Measurements from ENCODE around the gene GLYR1.
"Not testable (repeated sequence)": the region's sequence is repeated elsewhere in the genome, so short reads cannot be mapped to it uniquely, and the experiment has no call there.

Gene GLYR1

DNA sequence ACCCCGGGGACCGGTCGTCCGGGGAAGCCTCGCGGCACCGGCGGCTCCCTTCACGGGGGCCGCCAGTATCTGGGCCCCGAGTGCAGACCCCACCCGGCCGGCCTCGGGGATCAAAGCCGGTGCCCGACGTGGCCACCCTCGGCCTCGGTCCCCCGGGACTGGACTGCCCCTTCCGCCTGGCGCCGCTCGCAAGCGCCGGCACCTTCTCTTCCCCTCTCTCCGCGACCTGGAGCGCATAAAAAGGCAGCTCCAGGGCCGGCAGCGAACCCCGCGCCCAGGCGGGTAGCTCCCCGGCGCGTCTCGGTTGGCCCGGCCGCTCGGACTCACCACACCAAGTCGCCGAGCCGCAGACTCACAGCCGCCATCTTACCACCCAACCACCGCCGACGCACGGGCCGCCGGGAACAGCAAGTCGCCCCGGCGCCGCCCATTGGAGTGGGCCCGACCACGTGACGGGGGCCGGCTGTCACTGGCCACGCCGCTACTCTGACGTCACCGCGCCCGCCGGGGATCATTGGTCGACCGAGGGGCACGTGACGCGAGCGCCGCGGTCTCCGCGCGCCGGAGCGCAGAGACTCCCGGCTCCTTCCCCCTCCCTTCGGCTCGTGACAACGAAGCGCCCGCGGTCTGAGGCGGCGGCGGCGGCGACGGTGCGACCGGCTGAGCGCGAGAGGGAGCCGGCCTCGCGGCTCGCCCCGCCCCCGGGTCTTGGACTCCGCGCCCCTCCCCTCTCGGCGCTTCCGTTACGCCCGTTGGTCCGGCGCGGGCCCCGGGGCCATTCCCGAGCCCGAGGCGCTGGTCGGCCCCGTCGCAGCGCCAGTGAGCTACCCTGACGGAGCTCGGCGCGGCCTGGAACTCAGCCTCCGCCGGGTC, at the start of gene GLYR1, which contains the start of gene UBN1:
Gene GLYR1 (minus strand): TSS at position 388 of the 873 bp plus-strand sequence. CDS start 23 bp downstream, at position 365.
Gene UBN1 (plus strand): TSS at position 581 of the 873 bp plus-strand sequence. CDS start 5,437 bp downstream, outside the sequence.
- Histone ChIP-seq H3K27me3 (ENCODE audit: control insufficient read depth in 1 of 2, insufficient read depth in 2 of 2, low read length in 2 of 2) (no peaks in the 10 kb centered on the region), H3K27ac (ENCODE audit: low read depth, low read length) (peak within 1 kb of the TSS; percentile 93), H3K36me3 (ENCODE audit: control insufficient read depth in 1 of 2, insufficient read depth in 2 of 2, low read length in 2 of 2) (peaks cover 4 to 29% of the 10 kb centered on the region in 2 donors), H3K9me3 (ENCODE audit: control insufficient read depth in 1 of 2, low read length in 2 of 2) (no peaks in the 10 kb centered on the region), H3K4me1 (ENCODE audit: control insufficient read depth in 1 of 2, insufficient read depth in 2 of 2, low read length in 2 of 2) (peaks cover 30 to 34% of the 10 kb centered on the region in 2 donors), H3K4me3 (ENCODE audit: low read depth in 1 of 2, low read length in 2 of 2) (peak within 1 kb of the TSS; percentile 85), H3K9ac (ENCODE audit: low read depth in 1 of 2, low read length in 2 of 2) (peak within 1 kb of the TSS; percentile 67 to 81)

DNA sequence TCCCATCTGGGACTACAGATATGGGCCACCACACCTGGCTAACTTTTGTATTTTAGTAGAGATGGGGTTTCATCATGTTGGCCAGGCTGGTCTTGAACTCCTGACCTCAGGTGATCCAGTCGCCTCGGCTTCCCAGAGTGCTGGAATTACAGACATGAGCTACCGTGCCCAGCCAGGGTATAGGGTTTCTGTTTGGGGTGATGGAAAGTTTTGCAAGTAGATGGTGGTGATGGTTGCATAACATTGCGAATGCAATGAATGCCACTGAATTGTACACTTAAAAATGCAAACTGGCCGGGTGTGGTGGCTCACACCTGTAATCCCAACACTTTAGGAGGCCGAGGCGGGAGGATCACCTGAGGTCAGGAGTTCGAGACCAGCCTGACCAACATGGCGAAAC, 49.7 kb upstream of the GLYR1 start:
- not testable (repeated sequence) for H3K9me3 ChIP-seq (ENCODE audit: control insufficient read depth in 1 of 2, low read length in 2 of 2); H3K4me3 ChIP-seq (ENCODE audit: low read depth in 1 of 2, low read length in 2 of 2); H3K27me3 ChIP-seq (ENCODE audit: control insufficient read depth in 1 of 2, insufficient read depth in 2 of 2, low read length in 2 of 2); H3K4me1 ChIP-seq (ENCODE audit: control insufficient read depth in 1 of 2, insufficient read depth in 2 of 2, low read length in 2 of 2); H3K27ac ChIP-seq (ENCODE audit: low read depth, low read length); H3K9ac ChIP-seq (ENCODE audit: low read depth in 1 of 2, low read length in 2 of 2)
- peaks cover 4 to 20% of the 10 kb centered on the region in 2 donors for H3K36me3 ChIP-seq (ENCODE audit: control insufficient read depth in 1 of 2, insufficient read depth in 2 of 2, low read length in 2 of 2)

DNA sequence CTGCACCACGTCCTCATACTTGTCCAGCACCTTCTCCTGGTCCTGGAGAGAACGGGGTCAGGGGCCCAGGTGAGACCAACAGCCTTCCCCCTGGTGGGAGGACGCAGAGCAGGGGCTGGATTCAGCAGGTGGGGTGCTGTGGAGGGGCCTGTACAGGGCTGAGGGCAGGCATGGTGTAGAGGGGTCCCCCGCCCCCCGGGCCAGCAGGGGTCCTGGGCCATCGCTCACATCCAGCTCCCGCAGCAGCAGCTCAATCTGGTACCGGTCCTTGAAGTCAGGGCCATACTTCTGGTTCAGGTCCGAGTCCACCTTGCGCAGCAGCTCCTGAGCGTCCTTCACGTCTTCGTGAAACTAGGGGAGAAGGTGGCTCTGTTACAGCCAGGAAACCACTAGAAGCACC, 48.3 kb upstream of the GLYR1 start:
- no peaks in the 10 kb centered on the region for H3K27me3 ChIP-seq (ENCODE audit: control insufficient read depth in 1 of 2, insufficient read depth in 2 of 2, low read length in 2 of 2)
- no peaks in the 10 kb centered on the region for H3K4me1 ChIP-seq (ENCODE audit: control insufficient read depth in 1 of 2, insufficient read depth in 2 of 2, low read length in 2 of 2)
- H3K36me3 ChIP-seq (ENCODE audit: control insufficient read depth in 1 of 2, insufficient read depth in 2 of 2, low read length in 2 of 2): peaks cover 4 to 27% of the 10 kb centered on the region in 2 donors
- H3K9ac ChIP-seq (ENCODE audit: low read depth in 1 of 2, low read length in 2 of 2): no peak overlapping the region
- H3K27ac ChIP-seq (ENCODE audit: low read depth, low read length): no peak overlapping the region
- no peak overlapping the region for H3K4me3 ChIP-seq (ENCODE audit: low read depth in 1 of 2, low read length in 2 of 2)
- H3K9me3 ChIP-seq (ENCODE audit: control insufficient read depth in 1 of 2, low read length in 2 of 2): no peaks in the 10 kb centered on the region

DNA sequence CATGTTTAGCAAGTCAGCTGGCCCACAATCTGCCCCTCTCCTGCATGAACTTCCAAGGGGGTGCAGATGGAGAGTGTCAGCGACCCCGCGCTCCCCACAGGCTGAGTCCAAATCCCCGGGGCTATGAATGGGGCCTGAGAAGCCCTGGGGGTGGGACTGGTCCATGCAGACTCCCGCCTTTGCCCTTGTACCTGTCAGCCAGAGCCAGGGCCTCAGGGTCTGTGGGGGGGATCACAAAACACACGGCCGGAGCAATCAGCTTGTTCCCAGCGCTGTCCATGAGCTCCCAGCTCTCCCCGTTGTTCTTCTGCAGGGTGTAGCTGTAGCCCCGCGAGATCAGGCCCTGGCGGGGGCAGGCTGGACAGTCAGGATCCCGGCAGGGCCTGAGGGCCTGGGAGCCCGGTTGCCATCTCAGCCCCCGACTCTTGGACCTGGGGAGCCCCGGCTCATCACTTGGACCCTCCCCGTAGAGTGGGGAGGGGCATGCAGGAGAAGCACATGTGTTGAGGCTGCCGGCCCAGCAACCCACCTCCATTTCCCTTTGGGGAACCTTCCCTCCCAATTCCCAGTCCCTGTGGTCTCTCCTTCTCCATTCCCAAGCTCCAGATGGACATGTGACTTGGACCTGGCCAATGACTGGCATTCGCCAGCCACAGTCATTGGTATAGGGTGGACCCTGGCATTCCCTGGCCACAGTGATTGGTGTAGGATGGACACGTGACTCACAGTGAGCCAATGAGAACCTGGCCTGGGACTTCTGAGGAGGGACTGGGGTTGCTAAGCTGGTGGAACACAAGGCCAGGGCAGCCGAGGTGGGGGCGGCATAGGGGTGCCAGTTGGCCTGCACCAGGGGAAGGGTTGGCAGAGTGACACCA, 47.4 kb upstream of the GLYR1 start:
- Histone ChIP-seq H3K27me3 (ENCODE audit: control insufficient read depth in 1 of 2, insufficient read depth in 2 of 2, low read length in 2 of 2) (no peaks in the 10 kb centered on the region), H3K36me3 (ENCODE audit: control insufficient read depth in 1 of 2, insufficient read depth in 2 of 2, low read length in 2 of 2) (peaks cover 0 to 31% of the 10 kb centered on the region in 2 donors), H3K4me3 (ENCODE audit: low read depth in 1 of 2, low read length in 2 of 2) (no peak overlapping the region), H3K4me1 (ENCODE audit: control insufficient read depth in 1 of 2, insufficient read depth in 2 of 2, low read length in 2 of 2) (no peaks in the 10 kb centered on the region), H3K9me3 (ENCODE audit: control insufficient read depth in 1 of 2, low read length in 2 of 2) (no peaks in the 10 kb centered on the region), H3K9ac (ENCODE audit: low read depth in 1 of 2, low read length in 2 of 2) (no peak overlapping the region), H3K27ac (ENCODE audit: low read depth, low read length) (no peak overlapping the region)

DNA sequence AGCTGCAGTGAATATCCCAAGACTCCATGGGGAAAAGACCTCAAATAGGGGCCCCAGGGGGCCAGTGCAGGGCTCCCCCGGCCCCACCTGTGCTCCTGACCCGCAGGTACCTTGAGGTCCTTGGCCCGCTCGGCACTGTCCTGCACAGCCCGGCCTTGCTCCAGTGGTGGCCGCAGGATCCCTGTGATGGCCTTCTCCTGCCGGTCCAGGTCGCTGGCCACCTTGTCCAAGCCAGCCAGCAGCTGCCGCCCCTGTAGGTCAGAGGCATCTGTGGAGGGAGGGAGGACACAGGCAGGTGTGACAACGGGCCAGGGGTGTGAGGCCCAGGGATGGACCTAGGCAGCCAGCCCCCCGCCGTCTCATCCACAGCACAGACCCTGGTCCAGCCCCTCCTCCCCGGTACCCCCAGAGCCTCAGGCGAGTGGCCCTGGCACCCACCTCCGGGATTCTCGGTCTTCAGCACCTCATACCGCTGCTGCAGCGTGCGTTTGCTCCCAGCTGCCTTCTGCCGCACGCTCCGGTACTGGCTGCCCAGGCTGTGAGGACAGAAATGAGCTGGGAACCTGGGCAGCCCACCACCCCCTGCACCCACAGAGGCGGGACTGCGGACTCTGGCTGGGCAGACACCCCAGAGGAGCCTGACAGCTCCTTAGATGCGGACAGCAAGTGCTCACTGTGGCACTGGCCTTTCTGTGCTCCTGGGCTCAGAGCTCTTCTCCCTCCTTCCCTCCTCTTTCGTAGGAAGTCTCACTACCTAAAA, 46.2 kb upstream of the GLYR1 start:
- Histone ChIP-seq H3K36me3 (ENCODE audit: control insufficient read depth in 1 of 2, insufficient read depth in 2 of 2, low read length in 2 of 2) (peaks cover 0 to 27% of the 10 kb centered on the region in 2 donors), H3K4me1 (ENCODE audit: control insufficient read depth in 1 of 2, insufficient read depth in 2 of 2, low read length in 2 of 2) (no peaks in the 10 kb centered on the region), H3K27ac (ENCODE audit: low read depth, low read length) (no peak overlapping the region)

DNA sequence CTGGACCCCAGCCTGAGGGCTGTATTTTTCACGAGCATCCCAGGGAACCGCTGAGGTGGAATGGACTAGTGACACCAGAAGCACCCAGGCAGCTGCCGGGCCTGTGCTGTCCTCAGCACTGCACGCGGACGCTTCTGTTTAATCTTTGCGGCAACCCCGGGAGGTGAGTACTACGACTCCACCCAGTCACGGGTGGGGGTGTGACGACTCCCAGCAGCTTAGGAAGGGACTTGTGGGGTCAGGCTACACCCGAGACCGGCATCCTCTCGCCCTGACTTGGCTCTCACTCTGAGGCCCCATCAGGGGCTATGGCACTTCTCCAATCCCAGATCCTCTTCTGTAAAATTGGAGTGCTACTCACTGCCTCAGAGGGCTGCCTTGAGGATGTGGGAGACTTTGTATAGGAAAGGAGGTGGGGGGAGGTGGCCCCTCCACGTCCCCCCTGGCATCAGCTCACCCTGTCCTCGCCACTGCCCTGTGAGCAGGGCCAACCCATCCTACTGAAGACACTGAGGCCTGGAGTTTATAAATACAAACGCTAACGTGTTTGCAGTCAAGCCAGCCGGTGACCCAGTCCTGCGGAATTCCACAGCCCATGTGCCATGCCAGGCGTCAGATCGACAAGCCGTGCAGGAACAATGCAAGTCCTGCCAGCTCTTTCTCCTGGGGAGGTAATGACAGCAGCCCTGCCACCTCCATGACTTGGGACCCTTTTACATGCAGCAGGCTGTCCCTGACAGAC, 45.4 kb upstream of the GLYR1 start:
- Histone ChIP-seq H3K36me3 (ENCODE audit: control insufficient read depth in 1 of 2, insufficient read depth in 2 of 2, low read length in 2 of 2) (peaks cover 4 to 28% of the 10 kb centered on the region in 2 donors), H3K27me3 (ENCODE audit: control insufficient read depth in 1 of 2, insufficient read depth in 2 of 2, low read length in 2 of 2) (no peaks in the 10 kb centered on the region), H3K9ac (ENCODE audit: low read depth in 1 of 2, low read length in 2 of 2) (no peak overlapping the region), H3K4me1 (ENCODE audit: control insufficient read depth in 1 of 2, insufficient read depth in 2 of 2, low read length in 2 of 2) (no peaks in the 10 kb centered on the region), H3K4me3 (ENCODE audit: low read depth in 1 of 2, low read length in 2 of 2) (no peak overlapping the region), H3K9me3 (ENCODE audit: control insufficient read depth in 1 of 2, low read length in 2 of 2) (no peaks in the 10 kb centered on the region), H3K27ac (ENCODE audit: low read depth, low read length) (no peak overlapping the region)

More for the DNA sequence above, 46.2 kb upstream of the GLYR1 start:
- Histone ChIP-seq H3K27me3 (ENCODE audit: control insufficient read depth in 1 of 2, insufficient read depth in 2 of 2, low read length in 2 of 2) (no peaks in the 10 kb centered on the region), H3K9me3 (ENCODE audit: control insufficient read depth in 1 of 2, low read length in 2 of 2) (no peaks in the 10 kb centered on the region), H3K9ac (ENCODE audit: low read depth in 1 of 2, low read length in 2 of 2) (no peak overlapping the region), H3K4me3 (ENCODE audit: low read depth in 1 of 2, low read length in 2 of 2) (no peak overlapping the region)

DNA sequence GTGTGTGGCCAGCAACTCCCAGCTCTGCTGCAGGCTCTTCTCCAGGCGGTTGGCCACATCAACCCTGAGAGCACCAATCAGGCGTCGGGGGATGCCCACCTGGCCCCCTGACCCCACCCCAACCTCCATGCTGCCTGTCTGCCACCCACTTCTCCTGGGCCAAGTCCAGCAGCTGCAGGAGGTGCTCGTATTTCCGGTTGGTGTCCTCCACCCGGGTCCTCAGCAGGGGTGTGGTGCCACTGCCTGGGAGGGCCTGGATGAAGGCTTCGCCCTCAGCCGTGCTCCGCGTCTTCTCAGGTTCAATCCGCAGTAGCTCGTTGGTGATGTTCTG, 44.8 kb upstream of the GLYR1 start:
- Histone ChIP-seq H3K27ac (ENCODE audit: low read depth, low read length) (no peak overlapping the region), H3K9ac (ENCODE audit: low read depth in 1 of 2, low read length in 2 of 2) (no peak overlapping the region), H3K4me1 (ENCODE audit: control insufficient read depth in 1 of 2, insufficient read depth in 2 of 2, low read length in 2 of 2) (no peaks in the 10 kb centered on the region), H3K9me3 (ENCODE audit: control insufficient read depth in 1 of 2, low read length in 2 of 2) (no peaks in the 10 kb centered on the region), H3K27me3 (ENCODE audit: control insufficient read depth in 1 of 2, insufficient read depth in 2 of 2, low read length in 2 of 2) (no peaks in the 10 kb centered on the region), H3K4me3 (ENCODE audit: low read depth in 1 of 2, low read length in 2 of 2) (no peak overlapping the region), H3K36me3 (ENCODE audit: control insufficient read depth in 1 of 2, insufficient read depth in 2 of 2, low read length in 2 of 2) (peaks cover 11 to 33% of the 10 kb centered on the region in 2 donors)

DNA sequence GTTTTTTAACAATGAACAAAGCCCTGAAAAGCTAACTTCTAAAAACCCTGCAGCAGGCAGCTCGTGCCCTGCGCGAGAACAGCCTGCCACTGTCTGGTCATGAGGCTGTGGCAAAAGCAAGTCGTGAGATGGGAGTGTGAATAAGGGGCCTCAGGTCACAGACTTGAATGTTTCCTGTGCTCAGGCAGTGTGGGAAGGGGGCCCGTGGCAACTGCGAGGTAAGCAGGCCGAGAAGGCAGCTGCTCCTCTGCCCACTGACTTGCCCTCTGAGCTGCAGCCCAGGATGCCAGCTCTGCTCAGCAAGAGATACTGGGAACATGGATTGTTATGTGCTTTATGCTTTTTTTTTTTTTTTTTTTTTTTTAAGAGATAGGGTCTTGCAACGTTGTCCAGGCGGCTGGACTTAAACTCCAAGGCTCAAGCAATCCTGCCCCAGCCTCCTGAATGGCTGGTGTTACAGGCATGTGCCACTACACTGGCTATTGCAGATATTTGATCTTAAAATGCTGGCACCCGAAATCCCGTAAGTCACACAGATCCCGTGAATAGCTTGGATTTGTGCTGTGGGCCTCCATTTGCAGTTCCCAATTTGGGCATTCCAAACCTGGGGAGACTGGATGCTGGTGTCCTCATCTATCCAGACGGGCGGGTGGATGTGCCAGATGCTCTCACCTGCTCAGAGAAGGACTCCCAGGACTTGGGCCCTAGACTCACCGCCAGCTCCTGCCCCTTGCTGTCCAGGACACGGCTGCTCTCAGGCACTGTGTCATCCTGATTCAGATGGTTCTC, 44.2 kb upstream of the GLYR1 start:
- peaks cover 14 to 38% of the 10 kb centered on the region in 2 donors for H3K36me3 ChIP-seq (ENCODE audit: control insufficient read depth in 1 of 2, insufficient read depth in 2 of 2, low read length in 2 of 2)
- H3K27ac ChIP-seq (ENCODE audit: low read depth, low read length): no peak overlapping the region
- no peaks in the 10 kb centered on the region for H3K4me1 ChIP-seq (ENCODE audit: control insufficient read depth in 1 of 2, insufficient read depth in 2 of 2, low read length in 2 of 2)
- no peak overlapping the region for H3K9ac ChIP-seq (ENCODE audit: low read depth in 1 of 2, low read length in 2 of 2)
- no peak overlapping the region for H3K4me3 ChIP-seq (ENCODE audit: low read depth in 1 of 2, low read length in 2 of 2)
- H3K9me3 ChIP-seq (ENCODE audit: control insufficient read depth in 1 of 2, low read length in 2 of 2): no peaks in the 10 kb centered on the region
- no peaks in the 10 kb centered on the region for H3K27me3 ChIP-seq (ENCODE audit: control insufficient read depth in 1 of 2, insufficient read depth in 2 of 2, low read length in 2 of 2)

DNA sequence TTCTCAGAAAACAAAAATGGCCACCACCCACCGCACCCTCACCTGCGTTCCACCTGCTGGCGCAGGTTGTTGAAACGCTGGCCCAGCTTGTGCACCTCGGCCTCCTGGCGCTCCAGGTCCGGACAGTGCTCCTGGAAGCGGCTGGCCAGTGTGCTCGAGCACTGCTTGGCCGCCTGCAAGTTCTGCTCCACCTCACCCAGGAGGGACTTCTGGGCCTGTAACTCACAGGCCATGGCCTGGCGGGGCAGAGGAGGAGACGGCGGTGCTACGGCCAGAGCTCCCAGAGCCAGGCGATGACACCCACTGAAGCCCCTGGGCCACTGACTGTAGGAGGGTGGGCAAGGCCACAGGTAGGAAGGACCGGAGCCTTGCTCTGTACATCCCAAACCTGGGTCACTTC, 43.6 kb upstream of the GLYR1 start:
- Histone ChIP-seq H3K27ac (ENCODE audit: low read depth, low read length) (no peak overlapping the region), H3K4me1 (ENCODE audit: control insufficient read depth in 1 of 2, insufficient read depth in 2 of 2, low read length in 2 of 2) (no peaks in the 10 kb centered on the region), H3K9ac (ENCODE audit: low read depth in 1 of 2, low read length in 2 of 2) (no peak overlapping the region), H3K4me3 (ENCODE audit: low read depth in 1 of 2, low read length in 2 of 2) (no peak overlapping the region), H3K9me3 (ENCODE audit: control insufficient read depth in 1 of 2, low read length in 2 of 2) (no peaks in the 10 kb centered on the region), H3K27me3 (ENCODE audit: control insufficient read depth in 1 of 2, insufficient read depth in 2 of 2, low read length in 2 of 2) (no peaks in the 10 kb centered on the region), H3K36me3 (ENCODE audit: control insufficient read depth in 1 of 2, insufficient read depth in 2 of 2, low read length in 2 of 2) (peaks cover 20 to 44% of the 10 kb centered on the region in 2 donors)

Data from duodenal mucosa (tissue), 2 donors.